Hematopoietic multipotent progenitor cell treated with erythropoietin and hydrocortisone succinate and interleukin-3 and kit ligand, for 6 days (in vitro differentiated cells): ENCODE results near the gene KCNJ10.
A peak's percentile ranks its signal among the peaks of the same experiment; 100 is the strongest.

Source experiments
- DNase-seq: peaks from one replicate; pipeline ENCODE4 v3.0.0-alpha.2; 2015

Gene KCNJ10

DNA sequence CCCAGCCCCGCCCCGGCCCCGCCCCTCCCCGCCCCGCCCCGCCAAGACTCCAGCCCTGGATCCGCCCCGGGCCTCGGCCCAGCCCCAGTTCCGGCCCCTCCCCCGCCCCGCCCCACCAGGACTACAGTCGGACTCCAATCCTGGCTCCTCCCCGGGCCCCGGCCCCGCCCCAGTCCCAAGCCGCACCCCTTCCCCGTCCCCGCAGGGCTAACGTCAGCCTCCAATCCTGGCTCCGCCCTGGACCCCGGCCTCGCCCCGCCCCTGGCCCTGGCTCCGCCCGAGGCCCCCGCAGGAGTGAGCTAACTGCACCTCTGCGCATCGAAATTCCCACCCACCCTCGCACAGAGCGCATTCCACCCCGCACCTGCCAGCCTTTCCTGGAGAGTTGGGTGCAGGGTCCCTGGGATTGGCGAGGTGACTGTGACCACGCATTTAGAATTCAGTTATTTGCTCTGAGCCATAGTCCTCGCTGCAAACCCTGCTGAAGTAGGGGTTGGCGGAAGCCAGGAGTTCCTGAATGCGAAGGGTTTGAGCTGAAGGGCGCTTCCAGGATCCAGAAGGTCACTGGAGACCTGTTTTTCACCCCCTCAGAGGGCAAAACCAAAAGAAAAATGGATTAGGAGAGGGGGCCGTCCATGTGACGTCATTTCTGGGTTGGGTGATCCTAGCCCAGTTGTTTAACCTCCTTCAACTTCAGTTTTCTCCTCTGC lies 29.0 kb upstream of the KCNJ10 start:
- peak; percentile 96 for DNase-seq

DNA sequence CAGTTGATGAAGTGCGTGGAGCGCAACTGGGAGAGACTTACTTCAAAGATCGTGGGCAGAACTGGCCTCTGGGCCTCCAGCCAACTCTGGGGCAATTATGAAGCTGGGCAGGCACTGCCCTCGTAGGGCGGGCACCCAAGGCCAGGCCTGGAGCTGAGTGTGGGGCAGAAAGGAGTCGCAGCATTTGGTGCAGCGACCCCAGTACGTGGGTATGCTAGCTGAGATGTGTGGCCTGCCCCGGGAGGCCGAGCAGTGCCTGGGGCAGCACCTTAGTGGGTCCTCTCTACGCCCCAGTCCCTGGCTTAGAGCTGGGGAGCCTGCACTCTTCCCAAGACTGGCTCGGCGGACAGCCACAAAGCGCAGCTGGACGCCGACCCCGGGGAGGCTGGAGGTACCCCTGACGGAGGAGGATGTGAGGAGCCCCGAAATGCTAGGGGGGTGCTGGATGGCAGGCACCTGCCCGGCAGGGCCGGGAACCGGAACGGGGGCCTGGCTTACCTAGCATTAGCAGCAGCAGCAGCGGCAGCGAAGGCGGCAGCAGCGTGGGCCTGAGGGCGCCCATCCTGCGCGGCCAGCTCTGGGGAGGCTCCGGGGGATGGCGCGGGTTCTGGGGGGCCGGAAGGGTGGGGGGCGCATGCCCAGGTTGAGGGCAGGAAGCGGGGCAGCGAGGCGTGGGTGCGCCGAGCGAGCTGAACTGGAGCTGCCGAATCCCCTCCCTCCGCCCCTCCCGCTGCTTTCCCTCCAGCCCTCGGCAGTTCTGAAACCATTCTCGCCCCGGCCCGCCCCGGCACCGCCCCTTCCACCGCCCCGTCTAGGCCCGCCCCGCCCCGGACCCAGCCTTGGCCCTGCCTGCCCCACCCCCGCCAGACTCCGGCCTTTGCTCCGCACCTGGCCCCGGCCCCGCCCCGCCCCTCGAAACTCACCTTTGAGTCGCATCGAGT lies 28.2 kb upstream of the KCNJ10 start, which contains the start of gene IGSF8:
IGSF8 (minus strand) TSS at position 709 of the 941 bp plus-strand sequence; CDS start at position 562, 147 bp downstream.
- peak; percentile 87 for DNase-seq

DNA sequence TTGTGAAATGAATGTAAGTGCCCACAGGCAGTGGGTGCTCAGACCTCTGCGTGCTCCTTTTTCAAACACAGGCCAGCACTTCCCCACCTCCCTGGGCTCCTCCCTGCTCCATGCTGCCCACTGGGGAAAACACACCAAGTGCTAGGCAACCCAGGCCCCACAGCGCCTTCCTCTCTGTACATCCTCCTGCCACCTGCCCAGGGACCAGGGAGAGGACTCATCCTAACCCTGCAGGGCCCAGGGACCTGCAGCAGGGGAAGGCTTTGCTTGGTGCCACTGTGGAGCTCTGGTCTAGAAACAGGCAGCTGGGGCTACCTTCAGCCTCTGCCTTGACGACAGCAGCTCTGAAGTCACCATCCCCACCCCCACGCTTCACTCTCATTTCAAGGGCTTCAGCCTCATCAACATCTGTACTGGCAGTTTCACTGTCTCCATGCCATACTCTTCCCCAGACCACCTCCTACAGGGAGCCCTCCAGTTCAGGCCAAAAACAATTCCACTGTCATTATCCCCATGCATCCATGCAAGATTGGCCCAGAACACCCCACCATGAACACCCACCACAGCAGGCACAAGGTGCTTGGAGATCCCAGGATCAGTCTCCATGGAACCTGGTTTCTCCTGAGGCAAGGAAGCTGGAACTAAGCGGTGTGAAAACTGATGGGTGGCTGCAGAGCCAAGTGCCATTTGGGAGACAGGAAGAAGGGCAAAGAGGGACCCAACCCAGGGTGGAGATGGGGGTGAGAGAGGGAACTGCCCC lies 27.4 kb upstream of the KCNJ10 start:
- DNase-seq, result no peak

DNA sequence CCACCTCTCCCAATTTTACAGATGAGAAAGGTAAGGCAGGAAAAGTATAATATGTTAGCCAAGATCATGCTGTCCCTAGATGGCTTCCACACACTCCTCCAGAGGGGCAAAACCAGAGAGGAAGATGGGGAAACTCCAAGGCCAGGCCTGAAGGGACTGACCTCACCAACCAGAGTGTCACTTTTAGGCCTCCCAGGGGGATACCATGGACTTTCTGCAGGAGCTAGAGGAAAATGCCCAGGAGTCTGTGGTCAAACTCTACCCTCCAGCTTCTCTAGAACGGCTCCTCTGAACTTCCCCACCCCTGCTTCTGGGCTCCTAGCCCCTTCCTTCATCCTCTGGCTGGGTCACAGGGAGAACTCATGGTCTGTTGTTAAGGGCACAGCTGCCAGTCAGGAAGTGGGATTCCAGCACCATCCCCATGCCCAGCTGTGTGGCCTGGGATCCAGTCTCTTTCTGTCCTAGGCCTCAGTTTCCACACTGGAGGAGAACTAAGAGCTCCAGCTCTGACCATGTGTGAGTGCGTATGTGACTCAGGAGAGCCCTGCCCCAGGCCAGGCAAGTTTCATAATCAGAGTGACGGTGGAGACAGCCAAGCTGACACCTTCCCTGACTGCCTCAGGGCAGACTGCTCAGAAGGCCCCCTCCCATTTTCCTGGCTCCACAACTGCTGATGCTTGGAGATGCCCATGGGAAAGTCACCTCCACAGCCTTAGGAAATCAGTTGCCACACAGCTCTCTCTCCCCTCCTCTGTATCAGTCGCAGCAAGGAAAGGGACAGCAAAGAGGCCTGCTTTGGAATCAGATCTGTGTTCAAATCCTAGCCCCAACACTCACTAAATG lies 26.5 kb upstream of the KCNJ10 start:
- no peak for DNase-seq

DNA sequence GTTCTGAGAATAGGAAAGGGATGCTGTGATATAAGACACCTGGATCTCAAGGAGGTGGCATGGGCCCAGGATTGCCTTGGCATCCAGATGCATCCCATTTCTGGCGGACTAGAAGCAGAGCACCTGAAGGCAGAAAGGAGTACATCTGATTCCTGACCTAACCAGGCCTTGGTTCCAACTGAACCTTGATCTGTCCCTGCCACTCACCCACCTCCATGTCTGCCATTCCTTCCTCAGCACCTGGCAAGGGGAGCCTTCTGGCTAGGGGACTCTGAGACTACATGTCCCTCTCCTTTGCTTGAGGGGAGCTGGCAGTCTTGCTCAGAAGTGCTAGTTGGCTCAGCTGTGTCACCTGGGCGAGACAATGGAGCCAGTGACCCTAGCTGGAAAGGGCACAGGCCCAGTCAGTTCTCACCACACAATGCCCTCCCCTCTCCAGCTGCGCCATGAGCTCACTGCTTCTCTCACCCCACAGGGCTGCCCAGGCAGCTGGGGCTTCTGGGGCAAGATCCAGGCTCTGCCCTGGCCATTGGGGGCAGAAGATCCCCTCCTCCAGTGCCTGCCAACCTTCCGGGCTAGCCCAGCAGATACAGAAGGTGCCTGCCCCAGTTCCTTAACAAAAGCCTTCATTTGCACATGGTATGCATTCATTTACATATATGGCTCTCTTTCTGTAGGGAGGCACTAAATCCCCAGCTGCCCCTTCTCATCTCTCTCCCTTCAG lies 25.6 kb upstream of the KCNJ10 start:
- no peak for DNase-seq

DNA sequence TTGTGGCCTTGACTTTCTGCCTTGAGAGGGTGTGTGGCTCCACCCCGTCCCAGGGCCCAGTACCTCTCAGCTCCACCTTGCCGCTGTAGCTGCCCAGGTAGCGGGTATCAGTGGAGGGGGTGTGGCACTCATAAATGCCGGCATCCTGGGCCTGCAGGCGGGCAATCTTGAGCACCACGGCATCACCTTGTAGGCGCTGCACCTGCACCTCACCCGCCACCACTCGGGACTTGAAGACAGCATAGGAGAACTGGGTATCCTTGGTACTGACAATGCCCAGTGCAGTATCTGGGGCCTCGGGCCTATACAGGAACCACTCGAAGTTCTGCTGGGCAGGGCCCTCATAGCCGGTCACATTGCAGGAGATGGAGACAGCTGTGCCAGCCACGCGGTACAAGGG lies 24.8 kb upstream of the KCNJ10 start:
- no peak for DNase-seq

DNA sequence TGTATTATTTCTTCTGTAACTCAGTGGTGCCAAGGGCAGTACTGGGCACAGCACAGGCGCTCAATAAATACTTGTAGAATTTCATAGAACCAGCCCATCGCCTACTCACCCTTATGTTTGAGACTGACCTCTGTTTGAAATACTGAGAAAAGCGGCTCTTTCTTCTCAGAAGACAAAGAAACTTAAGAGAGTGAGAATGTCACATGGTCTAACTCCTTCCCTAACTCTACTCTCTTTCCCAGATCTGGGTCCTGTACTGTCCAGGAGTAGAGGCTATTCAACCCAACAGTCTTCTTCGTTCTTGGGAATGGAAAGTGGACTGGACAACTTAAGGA lies 24.3 kb upstream of the KCNJ10 start:
- DNase-seq, result no peak

DNA sequence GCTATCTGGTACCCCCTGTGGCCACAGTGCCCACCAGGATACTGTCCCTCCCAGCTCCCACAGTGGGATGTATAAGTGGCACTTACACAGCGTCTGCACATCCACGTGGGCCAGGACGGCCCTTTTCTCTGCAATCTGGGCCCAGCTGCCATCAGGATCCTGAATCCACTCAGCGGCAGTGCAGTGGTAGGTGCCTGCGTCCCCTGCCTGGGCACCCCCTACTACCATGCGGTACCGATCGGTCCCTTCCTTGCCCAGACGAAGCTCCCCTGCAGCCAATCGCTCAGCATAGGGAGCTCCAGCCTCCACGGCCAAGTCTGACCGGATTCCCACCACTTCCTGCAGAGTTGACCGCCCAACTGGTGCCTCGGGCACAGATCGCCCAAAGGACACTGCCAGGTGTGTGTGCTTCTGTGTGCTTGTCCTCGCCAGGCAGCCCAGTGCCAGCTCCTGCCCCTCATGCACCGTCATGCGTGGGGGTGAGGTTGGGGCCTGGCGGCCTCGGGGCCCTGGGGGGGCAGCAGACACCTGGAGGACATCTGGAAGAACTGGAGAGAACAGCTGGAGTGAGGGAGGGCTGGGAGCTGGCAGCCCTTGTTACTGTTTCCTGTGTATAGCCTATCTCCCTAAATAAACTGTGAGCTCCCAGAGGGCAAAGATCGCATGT lies 23.8 kb upstream of the KCNJ10 start:
- DNase-seq, result no peak

DNA sequence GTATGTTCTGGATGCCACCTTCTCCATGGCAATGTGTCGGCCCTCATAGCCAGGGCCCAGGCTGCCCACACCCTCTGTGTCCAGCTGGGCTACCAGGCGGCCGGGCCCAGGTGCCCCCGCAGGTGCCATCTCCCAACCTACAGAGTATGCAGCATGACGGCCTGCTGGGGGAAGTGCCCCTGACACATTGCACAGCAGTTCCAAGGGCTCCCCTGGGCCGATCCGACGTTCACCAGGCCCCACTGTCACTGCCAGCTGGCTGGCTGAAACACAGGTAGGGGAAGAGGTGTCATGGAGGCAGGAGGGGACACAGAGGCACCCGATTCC lies 23.1 kb upstream of the KCNJ10 start:
- DNase-seq, result no peak

DNA sequence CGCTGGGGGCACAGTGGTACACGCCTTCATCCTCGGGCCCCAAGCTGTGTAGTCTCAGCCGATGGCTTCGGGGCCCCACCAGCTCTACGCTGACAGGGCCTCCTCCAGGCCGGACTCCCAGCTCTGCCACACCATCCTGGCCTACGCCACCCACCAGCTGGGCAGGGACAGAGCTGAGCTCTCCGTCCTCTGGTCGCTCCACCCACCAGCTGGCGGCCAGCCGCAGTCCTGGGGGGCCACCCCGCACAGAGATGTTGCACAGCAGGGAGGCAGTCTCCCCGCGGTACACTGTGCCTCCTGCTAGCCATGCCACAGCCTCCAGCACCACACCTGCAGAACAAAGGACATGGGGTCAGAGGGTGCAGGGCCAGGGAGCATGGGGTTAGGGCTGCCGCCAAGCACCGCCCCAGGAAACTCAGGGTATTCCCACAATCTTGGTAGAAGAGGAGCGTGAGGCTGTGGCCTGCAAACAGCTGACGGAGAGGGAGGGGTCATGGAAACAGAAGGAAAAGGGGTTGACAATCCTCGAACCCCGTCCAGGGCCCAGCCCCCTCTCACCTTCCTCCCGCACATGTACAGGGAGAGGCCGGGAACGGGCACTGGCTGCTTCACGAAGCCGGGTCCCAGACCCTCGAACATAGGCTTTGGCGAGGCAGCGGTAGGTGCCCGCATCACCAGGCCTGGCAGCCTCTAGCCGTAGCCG lies 22.6 kb upstream of the KCNJ10 start:
- no peak for DNase-seq

DNA sequence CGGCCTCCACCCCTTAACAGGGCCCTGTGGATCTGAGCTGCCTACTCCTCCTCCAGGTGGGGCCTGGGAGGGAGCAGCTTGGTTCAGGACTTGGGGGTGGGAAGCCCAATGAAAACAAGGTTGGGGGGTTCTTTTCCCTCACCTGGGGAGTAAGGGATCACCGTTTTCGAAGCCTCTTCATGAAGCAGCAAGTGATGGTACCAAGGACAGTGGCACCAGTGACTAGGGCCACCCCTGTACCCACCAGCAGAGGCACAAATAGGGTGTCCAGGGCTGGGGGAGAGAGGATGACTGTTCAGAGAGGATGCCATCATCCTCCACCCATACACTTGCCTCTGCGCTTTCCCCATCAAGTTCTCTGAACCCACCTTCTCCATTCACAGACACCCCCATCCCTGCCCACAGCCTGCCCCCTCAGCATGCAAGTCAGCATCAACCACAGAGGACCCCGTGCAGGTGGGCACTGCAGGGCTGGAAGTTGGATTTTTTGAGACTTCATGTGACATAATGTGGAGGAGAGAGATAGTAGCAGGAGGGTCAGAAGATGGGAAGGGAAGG lies 21.8 kb upstream of the KCNJ10 start:
- no peak for DNase-seq

DNA sequence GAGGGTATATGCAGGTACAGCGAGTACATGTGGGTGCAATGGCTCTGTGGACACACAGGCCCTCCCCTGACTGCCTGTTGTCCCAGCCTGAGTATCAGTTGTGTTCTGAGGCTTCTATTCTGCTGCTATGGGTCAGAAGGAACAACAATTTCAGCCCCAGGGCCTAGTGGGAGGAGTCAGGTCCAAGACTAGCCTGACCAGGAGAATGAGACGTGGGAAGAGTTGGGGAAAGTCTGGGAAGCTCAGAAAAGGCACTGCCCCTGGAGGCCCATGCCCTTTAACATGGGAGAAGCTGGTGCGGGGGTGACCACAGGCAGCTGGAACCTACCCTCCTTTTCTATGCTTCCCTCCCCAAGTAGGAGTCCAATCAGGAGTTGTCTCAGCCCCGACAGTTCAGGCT lies 20.8 kb upstream of the KCNJ10 start:
- DNase-seq, result no peak

DNA sequence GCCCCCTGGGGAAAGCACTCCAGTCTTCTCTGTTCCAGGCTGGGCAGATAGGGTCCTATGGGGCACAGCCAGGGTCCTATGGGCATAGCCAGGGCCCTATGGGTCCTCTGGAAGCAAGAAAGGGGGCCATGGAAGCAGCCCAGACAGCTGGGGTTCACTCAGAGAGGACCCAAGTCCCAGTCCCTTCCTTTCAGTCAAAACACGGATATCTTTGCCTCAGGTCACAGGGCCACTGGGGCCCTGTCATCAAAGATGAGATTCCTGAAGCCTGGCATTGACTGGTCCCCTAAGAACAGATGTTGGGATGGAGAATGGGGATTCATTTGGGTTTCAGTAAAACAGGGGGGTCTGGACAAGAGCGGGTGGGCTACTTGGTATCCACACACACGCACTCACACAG lies 19.9 kb upstream of the KCNJ10 start:
- DNase-seq, result no peak

DNA sequence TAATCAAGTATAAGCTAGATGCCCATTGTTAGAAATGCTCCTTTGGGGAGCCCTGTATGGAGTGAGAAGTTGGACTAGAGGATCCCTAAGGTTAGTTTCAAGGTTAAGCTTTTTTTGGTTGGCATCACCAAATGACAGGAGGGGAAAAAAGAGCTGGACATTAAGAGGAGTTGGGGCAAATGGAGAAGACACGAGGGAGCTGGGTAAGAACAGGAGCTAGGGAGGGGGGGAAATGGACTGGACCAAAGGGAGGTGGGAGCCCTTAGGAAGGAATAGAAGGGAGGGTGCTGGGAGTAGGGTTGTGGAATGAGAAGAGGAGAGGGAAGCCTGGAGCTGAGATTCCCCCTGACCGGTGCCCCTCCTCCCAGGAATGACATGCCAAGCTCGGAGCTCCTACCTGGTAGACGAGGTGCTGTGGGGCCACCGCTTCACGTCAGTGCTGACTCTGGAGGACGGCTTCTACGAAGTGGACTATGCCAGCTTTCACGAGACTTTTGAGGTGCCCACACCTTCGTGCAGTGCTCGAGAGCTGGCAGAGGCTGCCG lies 17.2 kb upstream of the KCNJ10 start:
- no peak for DNase-seq

DNA sequence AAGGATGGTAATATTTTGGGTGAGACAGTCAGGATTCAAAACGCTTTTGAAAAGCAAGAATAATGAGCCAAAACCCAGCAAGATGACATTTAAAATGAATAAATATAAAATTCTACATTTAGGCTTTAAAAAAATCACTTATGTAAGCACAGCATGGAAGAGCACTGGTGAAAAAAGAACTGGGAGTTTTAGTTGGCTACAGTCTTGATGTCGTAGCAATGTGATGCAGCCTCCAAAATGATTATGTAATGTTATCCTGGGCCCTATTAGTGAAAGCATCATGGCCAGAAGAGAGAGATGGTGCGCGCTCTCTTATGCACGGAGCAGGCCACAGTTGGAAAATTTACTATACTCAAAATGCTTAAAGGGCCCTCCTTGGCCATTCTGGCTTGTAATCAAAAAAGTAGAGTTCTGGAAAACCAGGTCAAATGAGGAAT lies 16.5 kb upstream of the KCNJ10 start:
- no peak for DNase-seq

DNA sequence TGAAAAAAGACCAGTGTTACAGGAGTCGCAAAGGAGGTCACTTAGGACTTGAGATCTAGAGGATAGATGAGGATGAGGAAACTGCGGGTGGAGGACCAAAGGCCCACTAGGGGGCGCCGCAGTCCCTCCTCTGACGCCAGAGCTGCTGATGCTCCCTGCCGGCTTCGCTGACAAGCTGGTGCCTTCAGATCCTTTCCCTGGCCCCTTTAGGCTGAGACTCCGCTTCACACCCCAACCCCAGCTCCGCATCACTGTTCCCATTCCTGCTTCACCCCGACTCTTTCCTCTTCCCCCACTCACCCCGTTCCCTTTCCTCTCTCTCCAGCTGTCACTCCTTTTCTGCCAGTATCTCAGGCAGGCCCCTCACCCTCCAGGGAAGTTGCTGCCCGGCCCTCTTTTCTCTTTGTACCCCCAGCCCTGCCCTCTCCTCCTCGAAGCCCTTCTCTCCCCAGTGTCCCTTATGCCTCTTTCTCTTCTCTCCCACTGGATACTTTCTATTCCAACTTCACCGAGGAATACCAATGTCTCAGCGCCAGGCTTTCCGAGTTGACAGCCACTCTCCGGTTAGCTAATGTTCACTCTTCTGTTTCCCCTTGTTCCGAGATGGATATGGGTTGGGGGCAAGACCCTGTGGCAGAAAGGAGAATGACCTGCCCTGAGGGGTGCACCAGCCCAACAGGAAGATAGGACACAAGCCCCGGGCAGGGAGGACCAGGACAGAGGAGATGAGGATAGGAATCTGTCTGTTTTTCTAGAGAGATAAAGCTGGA lies 15.9 kb upstream of the KCNJ10 start:
- peak; percentile 94 for DNase-seq

DNA sequence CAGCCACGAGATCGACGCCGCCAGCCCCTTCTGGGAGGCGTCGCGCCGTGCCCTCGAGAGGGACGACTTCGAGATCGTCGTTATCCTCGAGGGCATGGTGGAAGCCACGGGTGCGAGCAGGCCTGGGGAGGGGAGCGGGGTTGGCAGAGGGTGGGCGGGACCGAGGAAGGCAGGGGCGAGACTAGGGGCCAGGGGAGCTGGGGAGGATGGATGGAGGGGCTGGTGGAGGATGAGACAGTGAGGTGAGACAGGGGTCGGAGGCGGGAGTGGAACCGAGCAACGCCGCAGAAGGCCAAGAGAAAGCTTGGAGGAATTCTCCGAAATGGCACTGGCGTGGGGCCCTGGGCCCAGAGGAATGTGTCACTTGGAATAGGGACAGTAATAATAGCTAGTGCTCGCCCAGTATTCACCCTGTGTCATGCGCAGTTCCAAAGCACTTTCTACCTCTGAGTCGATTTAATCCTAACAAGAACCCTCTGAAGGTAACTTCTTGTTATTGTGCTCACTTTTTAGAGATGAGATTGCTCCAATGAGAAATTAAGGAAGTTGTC lies 14.9 kb upstream of the KCNJ10 start:
- no peak for DNase-seq

DNA sequence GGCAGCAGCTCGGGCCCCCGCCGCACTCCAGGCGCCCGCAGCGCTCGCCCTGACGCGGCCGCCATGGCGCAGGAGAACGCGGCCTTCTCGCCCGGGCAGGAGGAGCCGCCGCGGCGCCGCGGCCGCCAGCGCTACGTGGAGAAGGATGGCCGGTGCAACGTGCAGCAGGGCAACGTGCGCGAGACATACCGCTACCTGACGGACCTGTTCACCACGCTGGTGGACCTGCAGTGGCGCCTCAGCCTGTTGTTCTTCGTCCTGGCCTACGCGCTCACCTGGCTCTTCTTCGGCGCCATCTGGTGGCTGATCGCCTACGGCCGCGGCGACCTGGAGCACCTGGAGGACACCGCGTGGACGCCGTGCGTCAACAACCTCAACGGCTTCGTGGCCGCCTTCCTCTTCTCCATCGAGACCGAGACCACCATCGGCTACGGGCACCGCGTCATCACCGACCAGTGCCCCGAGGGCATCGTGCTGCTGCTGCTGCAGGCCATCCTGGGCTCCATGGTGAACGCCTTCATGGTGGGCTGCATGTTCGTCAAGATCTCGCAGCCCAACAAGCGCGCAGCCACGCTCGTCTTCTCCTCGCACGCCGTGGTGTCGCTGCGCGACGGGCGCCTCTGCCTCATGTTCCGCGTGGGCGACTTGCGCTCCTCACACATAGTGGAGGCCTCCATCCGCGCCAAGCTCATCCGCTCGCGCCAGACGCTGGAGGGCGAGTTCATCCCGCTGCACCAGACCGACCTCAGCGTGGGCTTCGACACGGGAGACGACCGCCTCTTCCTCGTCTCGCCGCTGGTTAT lies 14.2 kb upstream of the KCNJ10 start:
- peak; percentile 70 for DNase-seq
